ENCODE data around the gene TSEN54.

DNA sequence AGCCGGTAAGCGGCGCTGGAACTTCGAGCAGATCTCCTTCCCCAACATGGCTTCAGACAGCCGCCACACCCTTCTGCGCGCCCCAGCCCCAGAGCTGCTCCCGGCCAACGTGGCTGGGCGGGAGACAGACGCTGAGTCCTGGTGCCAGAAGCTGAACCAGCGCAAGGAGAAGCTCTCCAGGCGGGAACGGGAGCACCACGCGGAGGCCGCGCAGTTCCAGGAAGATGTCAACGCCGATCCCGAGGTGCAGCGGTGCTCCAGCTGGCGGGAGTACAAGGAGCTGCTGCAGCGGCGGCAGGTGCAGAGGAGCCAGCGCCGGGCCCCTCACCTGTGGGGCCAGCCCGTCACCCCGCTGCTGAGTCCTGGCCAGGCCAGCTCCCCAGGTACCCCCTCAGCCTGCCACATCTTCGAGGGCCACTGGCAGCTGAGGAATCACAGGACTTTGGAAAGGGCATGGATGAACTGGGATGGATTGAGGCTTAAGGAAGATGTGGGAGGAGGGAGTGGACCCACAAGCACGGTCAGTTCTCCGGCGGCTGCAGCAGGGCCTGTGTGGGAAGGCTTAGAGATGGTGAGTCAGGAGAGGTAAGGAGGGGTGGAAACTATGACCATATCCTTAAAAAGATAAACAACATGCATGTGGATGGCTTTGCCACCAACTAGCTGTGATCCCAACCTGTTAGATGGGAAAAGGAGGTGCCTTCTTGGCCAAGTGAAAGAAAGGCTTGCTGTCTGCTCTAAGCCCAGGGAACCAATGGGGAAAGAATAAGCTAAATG lies 5.8 kb downstream of the TSEN54 start:
- TF ChIP-seq EP300 (IDR thresholded peaks at IDR 0.05; ENCODE audit: borderline replicate concordance) (no peak), RAD21 (IDR thresholded peaks at IDR 0.05; ENCODE audit: low read depth) (no peak), TCF12 (IDR thresholded peaks at IDR 0.05; ENCODE audit: low read depth) (no peak), CEBPB (IDR thresholded peaks at IDR 0.05) (no peak), ZBTB7A (IDR thresholded peaks at IDR 0.05; ENCODE audit: low read depth) (no peak), TAF1 (IDR thresholded peaks at IDR 0.05; ENCODE audit: low read depth) (no peak), CREB1 (IDR thresholded peaks at IDR 0.05; ENCODE audit: low read depth) (no peak), YY1 (IDR thresholded peaks at IDR 0.05; ENCODE audit: low read depth) (no peak), NFIC (IDR thresholded peaks at IDR 0.05) (no peak)
- TF ChIP-seq, protein P1, sequence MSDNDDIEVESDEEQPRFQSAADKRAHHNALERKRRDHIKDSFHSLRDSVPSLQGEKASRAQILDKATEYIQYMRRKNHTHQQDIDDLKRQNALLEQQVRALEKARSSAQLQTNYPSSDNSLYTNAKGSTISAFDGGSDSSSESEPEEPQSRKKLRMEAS (IDR thresholded peaks at IDR 0.05), result no peak
- TF ChIP-seq, protein P2, sequence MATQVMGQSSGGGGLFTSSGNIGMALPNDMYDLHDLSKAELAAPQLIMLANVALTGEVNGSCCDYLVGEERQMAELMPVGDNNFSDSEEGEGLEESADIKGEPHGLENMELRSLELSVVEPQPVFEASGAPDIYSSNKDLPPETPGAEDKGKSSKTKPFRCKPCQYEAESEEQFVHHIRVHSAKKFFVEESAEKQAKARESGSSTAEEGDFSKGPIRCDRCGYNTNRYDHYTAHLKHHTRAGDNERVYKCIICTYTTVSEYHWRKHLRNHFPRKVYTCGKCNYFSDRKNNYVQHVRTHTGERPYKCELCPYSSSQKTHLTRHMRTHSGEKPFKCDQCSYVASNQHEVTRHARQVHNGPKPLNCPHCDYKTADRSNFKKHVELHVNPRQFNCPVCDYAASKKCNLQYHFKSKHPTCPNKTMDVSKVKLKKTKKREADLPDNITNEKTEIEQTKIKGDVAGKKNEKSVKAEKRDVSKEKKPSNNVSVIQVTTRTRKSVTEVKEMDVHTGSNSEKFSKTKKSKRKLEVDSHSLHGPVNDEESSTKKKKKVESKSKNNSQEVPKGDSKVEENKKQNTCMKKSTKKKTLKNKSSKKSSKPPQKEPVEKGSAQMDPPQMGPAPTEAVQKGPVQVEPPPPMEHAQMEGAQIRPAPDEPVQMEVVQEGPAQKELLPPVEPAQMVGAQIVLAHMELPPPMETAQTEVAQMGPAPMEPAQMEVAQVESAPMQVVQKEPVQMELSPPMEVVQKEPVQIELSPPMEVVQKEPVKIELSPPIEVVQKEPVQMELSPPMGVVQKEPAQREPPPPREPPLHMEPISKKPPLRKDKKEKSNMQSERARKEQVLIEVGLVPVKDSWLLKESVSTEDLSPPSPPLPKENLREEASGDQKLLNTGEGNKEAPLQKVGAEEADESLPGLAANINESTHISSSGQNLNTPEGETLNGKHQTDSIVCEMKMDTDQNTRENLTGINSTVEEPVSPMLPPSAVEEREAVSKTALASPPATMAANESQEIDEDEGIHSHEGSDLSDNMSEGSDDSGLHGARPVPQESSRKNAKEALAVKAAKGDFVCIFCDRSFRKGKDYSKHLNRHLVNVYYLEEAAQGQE (IDR thresholded peaks at IDR 0.05; ENCODE audit: low read depth), result no peak

All from Ishikawa (cell line).